Thyroid gland (tissue), 4 donors: ENCODE measurements around the gene GAS7. TPM values are rescaled to one million over a fixed set of nuclear protein-coding genes. Genes with fewer than 3 reads are reported as not detected.

Experiments
- DNase-seq, 2 donors: peaks; one replicate each; pipeline ENCODE4 v3.0.0-alpha.2; 2019
- H3K27ac ChIP-seq, 3 donors: fragments of 200-600 bp; sonication (generic); 1 replicate in 2 of 3; 2 replicates in 1 of 3; pipeline ENCODE4 v1.5.1; 2016 to 2019; ENCODE audit warnings: mild to moderate bottlenecking in 1 of 3, moderate library complexity in 1 of 3
- H3K27me3 ChIP-seq: fragments of 200-600 bp; sonication (generic); one replicate; pipeline ENCODE4 v1.5.1; 2019
- H3K36me3 ChIP-seq, 2 donors: fragments of 200-600 bp; sonication (generic); one replicate each; pipeline ENCODE4 v1.5.1; 2016 to 2019
- H3K4me1 ChIP-seq, 2 donors: fragments of 200-600 bp; sonication (generic); one replicate each; pipeline ENCODE4 v1.5.1; 2017 to 2019
- H3K4me3 ChIP-seq, 3 donors: fragments of 200-600 bp; sonication (generic); replicated peaks in 1 of 3; 1 replicate in 2 of 3; 2 replicates in 1 of 3; pipeline ENCODE4 v1.5.1; 2016; ENCODE audit warnings: mild to moderate bottlenecking in 1 of 3
- H3K9me3 ChIP-seq: fragments of 200-600 bp; sonication (generic); one replicate; pipeline ENCODE4 v1.5.1; 2017
- POLR2A ChIP-seq, 2 donors: fragments of 450-650 bp; IDR thresholded peaks; one replicate each; pipeline ENCODE4 v1.6.1; 2017; ENCODE audit warnings: antibody characterized with exemption in 2 of 2, mild to moderate bottlenecking in 2 of 2, moderate library complexity in 1 of 2
- WGBS, 2 donors: methylation state at CpG; one replicate each; pipeline ENCODE4 v1.1.5; 2017; 5-methylcytosine and 5-hydroxymethylcytosine counted together
- intact Hi-C: fragments of 100-400 bp; cut with DNase I; formaldehyde crosslinking; loops from one replicate; pipeline ENCODE4 v1.15.1; 2023
- total RNA-seq, 4 donors: library from RNA; depleted of rRNA; stranded (reverse); fragments of >200 nt; gene quantifications; one replicate each; pipeline ENCODE4 v1.2.3, GENCODE V29; 2016
- TF ChIP-seq, protein P1 (sequence below), 6 experiments: fragments of 200-600 bp in 3 of 6; fragments of 450-650 bp in 3 of 6; sonication (generic) in 3 of 6; IDR thresholded peaks; one replicate each; pipeline ENCODE4 v1.5.1; 2016 to 2019; ENCODE audit warnings: antibody characterized with exemption in 6 of 6, mild to moderate bottlenecking in 2 of 6, inconsistent platforms in 1 of 6, moderate library complexity in 1 of 6

GAS7 gene
- total RNA-seq, 4 donors from 2014 or later: 7.5 to 30.3 (median 24.1) TPM

DNA sequence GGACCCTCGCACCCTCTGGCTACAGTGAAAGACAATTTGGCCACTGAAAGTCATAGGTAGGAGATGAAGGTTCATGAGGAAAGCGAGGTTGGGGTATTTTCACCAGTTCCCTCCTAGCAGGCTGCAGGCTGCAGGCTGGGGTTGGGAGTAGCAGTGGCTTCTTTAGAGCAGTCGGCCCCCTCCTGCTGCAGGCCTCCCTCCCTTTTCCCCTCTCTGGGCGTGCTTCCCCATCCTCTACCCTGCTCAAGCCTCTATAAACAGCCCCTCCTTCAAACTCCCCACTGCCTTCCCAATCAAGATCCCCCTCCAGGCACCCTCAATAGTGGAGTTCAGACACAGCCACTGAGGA is 41.8 kb downstream of the GAS7 start:
- H3K27me3 ChIP-seq: no peaks in the 10 kb centered on the region
- no peak overlapping the region for H3K4me3 ChIP-seq
- TF ChIP-seq POLR2A (IDR thresholded peaks at IDR 0.05): no peak
- TF ChIP-seq, protein P1, sequence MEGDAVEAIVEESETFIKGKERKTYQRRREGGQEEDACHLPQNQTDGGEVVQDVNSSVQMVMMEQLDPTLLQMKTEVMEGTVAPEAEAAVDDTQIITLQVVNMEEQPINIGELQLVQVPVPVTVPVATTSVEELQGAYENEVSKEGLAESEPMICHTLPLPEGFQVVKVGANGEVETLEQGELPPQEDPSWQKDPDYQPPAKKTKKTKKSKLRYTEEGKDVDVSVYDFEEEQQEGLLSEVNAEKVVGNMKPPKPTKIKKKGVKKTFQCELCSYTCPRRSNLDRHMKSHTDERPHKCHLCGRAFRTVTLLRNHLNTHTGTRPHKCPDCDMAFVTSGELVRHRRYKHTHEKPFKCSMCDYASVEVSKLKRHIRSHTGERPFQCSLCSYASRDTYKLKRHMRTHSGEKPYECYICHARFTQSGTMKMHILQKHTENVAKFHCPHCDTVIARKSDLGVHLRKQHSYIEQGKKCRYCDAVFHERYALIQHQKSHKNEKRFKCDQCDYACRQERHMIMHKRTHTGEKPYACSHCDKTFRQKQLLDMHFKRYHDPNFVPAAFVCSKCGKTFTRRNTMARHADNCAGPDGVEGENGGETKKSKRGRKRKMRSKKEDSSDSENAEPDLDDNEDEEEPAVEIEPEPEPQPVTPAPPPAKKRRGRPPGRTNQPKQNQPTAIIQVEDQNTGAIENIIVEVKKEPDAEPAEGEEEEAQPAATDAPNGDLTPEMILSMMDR (IDR thresholded peaks at IDR 0.05): no peak
- intact Hi-C loops: no loop called here
- 78 to 82% methylated on average over 4 of the region's 4 CpGs for WGBS, 2 donors
- H3K9me3 ChIP-seq: no peaks in the 10 kb centered on the region
- H3K36me3 ChIP-seq: no peaks in the 10 kb centered on the region
- H3K27ac ChIP-seq: peak overlapping the region in 2 of 3 donors; percentile 24 to 26
- DNase-seq: no peak
- H3K4me1 ChIP-seq: no peaks in the 10 kb centered on the region

DNA sequence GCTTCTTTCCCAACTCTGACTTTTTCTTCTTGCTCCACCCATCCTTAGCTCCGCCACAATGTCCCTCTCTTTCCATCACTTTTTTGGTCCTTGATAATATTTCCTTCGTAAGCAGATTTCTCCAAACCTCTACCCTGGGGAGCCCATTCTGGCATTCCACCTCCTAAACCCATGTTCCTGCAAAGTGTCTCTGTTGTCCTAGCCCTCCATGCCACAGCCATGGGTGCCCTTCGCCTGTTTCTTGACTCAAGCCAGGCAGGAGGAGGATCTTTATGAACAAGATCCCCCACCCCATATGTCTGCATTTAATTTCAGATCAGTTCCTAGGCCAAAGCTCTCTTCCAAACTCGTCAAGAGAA is 42.4 kb downstream of the GAS7 start:
- Histone ChIP-seq H3K9me3 (no peaks in the 10 kb centered on the region), H3K27ac (no peak overlapping the region), H3K36me3 (no peaks in the 10 kb centered on the region), H3K27me3 (no peaks in the 10 kb centered on the region), H3K4me3 (no peak overlapping the region), H3K4me1 (no peaks in the 10 kb centered on the region)
- no peak for TF ChIP-seq POLR2A (IDR thresholded peaks at IDR 0.05)
- TF ChIP-seq, protein P1 (IDR thresholded peaks at IDR 0.05): no peak
- 81 to 86% methylated on average over 4 of the region's 4 CpGs for WGBS, 2 donors
- intact Hi-C loops: no loop called here
- no peak for DNase-seq

DNA sequence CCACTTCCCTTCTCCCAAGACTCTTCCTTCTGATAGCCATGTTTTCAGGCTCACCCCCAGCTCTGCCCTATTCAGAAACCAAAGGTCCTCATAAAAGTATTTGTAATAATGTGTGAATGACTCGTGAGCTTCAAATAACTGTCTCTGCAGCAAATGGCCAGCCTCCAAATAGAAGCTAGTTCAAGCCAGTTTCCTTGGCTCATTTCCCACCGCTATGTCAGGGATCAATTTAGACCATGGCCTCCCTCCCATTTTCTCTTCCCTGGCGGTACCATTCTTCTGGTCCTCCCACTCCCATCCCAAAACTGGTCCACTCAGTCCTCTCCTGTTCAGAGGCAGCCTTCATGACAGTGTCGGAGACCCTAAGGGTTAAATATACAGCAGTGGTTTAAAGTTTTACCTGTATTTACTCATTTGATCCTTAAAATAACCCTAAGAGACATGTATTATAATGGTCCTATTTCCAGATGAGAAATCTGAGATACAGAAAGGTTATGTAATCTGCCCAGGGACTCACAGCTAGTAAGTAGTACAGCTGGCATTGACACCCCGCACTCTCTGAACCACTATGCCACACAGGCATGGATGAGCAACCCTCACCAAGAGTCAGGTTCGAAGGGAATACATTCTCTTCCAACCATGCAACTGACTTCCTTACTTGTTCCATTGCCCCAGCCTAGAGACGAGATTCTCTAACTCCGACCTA is 42.9 kb downstream of the GAS7 start:
- Histone ChIP-seq H3K9me3 (no peaks in the 10 kb centered on the region), H3K4me1 (no peaks in the 10 kb centered on the region), H3K27ac (no peak overlapping the region), H3K4me3 (no peak overlapping the region), H3K36me3 (no peaks in the 10 kb centered on the region), H3K27me3 (no peaks in the 10 kb centered on the region)
- TF ChIP-seq POLR2A (IDR thresholded peaks at IDR 0.05): no peak
- TF ChIP-seq, protein P1 (IDR thresholded peaks at IDR 0.05): no peak
- no peak for DNase-seq
- intact Hi-C loops: no loop called here
- WGBS, 2 donors: 75 to 80% methylated on average over 8 of the region's 8 CpGs

DNA sequence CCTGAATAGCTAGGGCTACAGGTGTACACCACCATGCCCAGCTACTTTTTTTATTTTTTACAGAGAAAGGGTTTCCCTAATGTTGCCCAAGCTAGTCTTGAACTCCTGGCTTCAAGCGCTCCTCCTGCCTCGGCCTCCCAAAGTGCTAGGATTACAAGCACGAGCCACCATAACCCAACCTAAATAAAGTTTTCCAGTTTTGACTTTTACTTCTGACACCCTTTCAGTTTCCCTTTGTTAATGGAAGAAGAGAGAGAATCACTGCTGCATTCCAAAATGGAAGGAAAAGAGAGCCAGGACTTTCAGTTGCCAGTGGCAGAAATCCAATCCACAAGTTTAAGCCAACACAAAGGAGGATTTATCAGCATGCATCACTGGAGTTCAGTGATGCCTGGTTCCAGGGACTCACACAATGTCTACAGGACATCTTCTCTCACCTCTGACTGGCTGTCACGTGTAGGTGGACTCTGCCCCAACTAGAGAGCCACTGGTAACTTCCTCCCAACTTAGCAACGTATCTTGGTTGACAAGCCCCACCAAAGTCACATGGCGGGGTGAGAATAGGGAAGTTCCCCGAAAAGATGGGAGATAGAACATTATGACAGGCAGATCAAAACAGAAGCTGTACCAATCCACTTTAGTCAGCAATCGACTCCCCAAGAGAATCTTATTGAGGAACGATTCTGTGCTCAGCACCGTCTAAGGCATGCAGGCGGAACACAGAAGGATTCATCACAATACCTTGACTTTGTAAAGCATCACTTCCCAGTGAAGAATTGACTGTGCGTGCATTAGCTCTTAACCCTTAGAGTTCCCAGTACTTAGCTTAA is 46.5 kb downstream of the GAS7 start:
- DNase-seq: no peak
- TF ChIP-seq, protein P1 (IDR thresholded peaks at IDR 0.05): no peak
- Histone ChIP-seq H3K27me3 (no peaks in the 10 kb centered on the region), H3K9me3 (no peaks in the 10 kb centered on the region), H3K4me3 (no peak overlapping the region), H3K27ac (no peak overlapping the region), H3K36me3 (no peaks in the 10 kb centered on the region), H3K4me1 (no peaks in the 10 kb centered on the region)
- intact Hi-C loops: no loop called here
- 69 to 72% methylated on average over 12 of the region's 12 CpGs for WGBS, 2 donors
